Calu3 (cell line): ENCODE measurements around the gene RSRC1. TPM values are rescaled to one million over a fixed set of nuclear protein-coding genes. Genes with fewer than 3 reads are reported as not detected.

Source experiments
- BruUV-seq: library from RNA; stranded (reverse); fragments of 400-500 nt; replicated peaks from 2 replicates; lab custom pipeline; 2021; lab: Mats Ljungman, UMichigan
- CTCF ChIA-PET: fragments of 300-600 bp; sonication (Branson Sonifier 250); formaldehyde crosslinking; loops from one replicate; lab custom pipeline; 2022; ENCODE audit warnings: antibody characterized with exemption; lab: Charles Lee
- DNase-seq: peaks from one replicate; pipeline ENCODE4 v3.0.0; 2022
- H3K27ac Mint-ChIP-seq: one replicate; pipeline ENCODE4 v1.8.0; 2022; ENCODE audit warnings: mixed read lengths; ENCODE audit not compliant: unreplicated experiment
- H3K27me3 Mint-ChIP-seq: one replicate; pipeline ENCODE4 v1.8.0; 2022; ENCODE audit warnings: mixed read lengths; ENCODE audit not compliant: unreplicated experiment
- H3K36me3 Mint-ChIP-seq: one replicate; pipeline ENCODE4 v1.8.0; 2022; ENCODE audit warnings: mild to moderate bottlenecking, moderate library complexity, mixed read lengths; ENCODE audit not compliant: insufficient read depth, unreplicated experiment
- H3K4me1 Mint-ChIP-seq: one replicate; pipeline ENCODE4 v1.8.0; 2022; ENCODE audit warnings: mild to moderate bottlenecking, low read depth, mixed read lengths; ENCODE audit not compliant: unreplicated experiment
- H3K4me3 Mint-ChIP-seq: one replicate; pipeline ENCODE4 v1.8.0; 2022; ENCODE audit warnings: mild to moderate bottlenecking, low read depth, moderate library complexity, mixed read lengths; ENCODE audit not compliant: unreplicated experiment
- H3K9me3 Mint-ChIP-seq: one replicate; pipeline ENCODE4 v1.8.0; 2022; ENCODE audit warnings: low read depth, mixed read lengths; ENCODE audit not compliant: unreplicated experiment
- intact Hi-C: fragments of 100-400 bp; cut with micrococcal nuclease; formaldehyde crosslinking; loops from one replicate; pipeline ENCODE4 v1.10.0; 2022; ENCODE audit not compliant: unreplicated experiment
- total RNA-seq: library from RNA; stranded (reverse); gene quantifications from 2 replicates; pipeline ENCODE4 v1.2.3, GENCODE V29; 2022
- TF ChIP-seq, protein P1 (sequence below): fragments of 200-600 bp; IDR thresholded peaks from one replicate; pipeline ENCODE4 v1.8.0; 2022; ENCODE audit warnings: antibody characterized with exemption; ENCODE audit not compliant: unreplicated experiment

RSRC1 gene
- total RNA-seq, 1 experiment from 2014 or later: 81.3 TPM

- Mint-ChIP-seq H3K27ac (no peak overlapping the region), H3K4me1 (no peaks in the 10 kb centered on the region), H3K4me3 (no peak overlapping the region), H3K9me3 (no peaks in the 10 kb centered on the region), H3K36me3 (no peaks in the 10 kb centered on the region), H3K27me3 (no peaks in the 10 kb centered on the region)
- DNase-seq: no peak
- intact Hi-C loops: no loop called here
- BruUV-seq: no TSS peak
- CTCF ChIA-PET: no interaction called here
- TF ChIP-seq, protein P1, sequence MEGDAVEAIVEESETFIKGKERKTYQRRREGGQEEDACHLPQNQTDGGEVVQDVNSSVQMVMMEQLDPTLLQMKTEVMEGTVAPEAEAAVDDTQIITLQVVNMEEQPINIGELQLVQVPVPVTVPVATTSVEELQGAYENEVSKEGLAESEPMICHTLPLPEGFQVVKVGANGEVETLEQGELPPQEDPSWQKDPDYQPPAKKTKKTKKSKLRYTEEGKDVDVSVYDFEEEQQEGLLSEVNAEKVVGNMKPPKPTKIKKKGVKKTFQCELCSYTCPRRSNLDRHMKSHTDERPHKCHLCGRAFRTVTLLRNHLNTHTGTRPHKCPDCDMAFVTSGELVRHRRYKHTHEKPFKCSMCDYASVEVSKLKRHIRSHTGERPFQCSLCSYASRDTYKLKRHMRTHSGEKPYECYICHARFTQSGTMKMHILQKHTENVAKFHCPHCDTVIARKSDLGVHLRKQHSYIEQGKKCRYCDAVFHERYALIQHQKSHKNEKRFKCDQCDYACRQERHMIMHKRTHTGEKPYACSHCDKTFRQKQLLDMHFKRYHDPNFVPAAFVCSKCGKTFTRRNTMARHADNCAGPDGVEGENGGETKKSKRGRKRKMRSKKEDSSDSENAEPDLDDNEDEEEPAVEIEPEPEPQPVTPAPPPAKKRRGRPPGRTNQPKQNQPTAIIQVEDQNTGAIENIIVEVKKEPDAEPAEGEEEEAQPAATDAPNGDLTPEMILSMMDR: no peak
Measured at GRCh38 chr3:158079599-158079998, 30.3 kb upstream of the RSRC1 start.

DNA sequence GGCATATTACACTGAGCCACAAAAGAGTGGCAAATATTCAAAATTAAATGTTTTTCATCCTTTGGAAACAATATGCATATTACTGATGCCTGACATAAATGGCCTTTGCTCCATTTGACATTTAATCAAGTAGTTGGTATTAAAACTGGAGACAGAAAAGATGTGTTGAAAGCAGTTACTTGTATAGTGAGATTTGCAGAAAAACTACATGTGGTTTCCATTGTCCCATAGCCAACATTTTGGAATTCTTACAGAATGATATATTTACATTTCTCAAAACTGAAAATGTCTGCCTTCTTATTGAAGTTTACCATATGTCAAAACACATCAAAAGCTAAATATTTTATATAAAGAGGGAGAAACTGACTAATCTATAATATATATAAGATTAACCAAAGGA is 25.2 kb upstream of the RSRC1 start:
- no peak for DNase-seq
- Mint-ChIP-seq H3K36me3 (no peaks in the 10 kb centered on the region), H3K4me1 (no peaks in the 10 kb centered on the region), H3K27ac (no peak overlapping the region), H3K4me3 (no peak overlapping the region), H3K9me3 (no peaks in the 10 kb centered on the region), H3K27me3 (no peaks in the 10 kb centered on the region)
- TF ChIP-seq, protein P1: no peak
- no TSS peak for BruUV-seq
- intact Hi-C loops: no loop called here
- CTCF ChIA-PET: no interaction called here

- no peak for DNase-seq
- Mint-ChIP-seq H3K27me3 (no peaks in the 10 kb centered on the region), H3K4me1 (no peaks in the 10 kb centered on the region), H3K9me3 (no peaks in the 10 kb centered on the region), H3K4me3 (no peak overlapping the region), H3K27ac (no peak overlapping the region), H3K36me3 (no peaks in the 10 kb centered on the region)
- intact Hi-C loops: no loop called here
- no TSS peak for BruUV-seq
- CTCF ChIA-PET: no interaction called here
- TF ChIP-seq, protein P1: no peak
Measured at GRCh38 chr3:158085358-158085757, 24.5 kb upstream of the RSRC1 start.

DNA sequence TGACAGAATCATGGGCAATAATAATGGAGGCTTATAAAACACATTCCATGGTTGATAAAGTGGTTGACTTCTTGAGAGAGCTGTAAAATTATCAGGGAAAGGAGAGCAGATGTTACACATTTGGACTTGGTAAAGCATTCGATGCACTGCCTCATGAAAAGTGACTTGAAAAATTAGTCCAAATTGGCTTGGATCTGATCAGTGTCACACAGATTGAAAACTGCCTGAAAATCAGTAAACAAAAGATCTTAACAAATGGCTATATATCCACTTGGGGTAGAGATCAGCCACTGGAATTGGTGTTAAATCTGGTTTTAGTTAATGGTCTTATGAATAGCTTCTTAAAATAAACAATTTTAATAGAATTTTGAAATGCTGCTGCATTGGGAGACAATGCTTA is 24.0 kb upstream of the RSRC1 start:
- DNase-seq: no peak
- no TSS peak for BruUV-seq
- H3K4me3 Mint-ChIP-seq: no peak overlapping the region
- intact Hi-C loops: no loop called here
- H3K27ac Mint-ChIP-seq: no peak overlapping the region
- H3K36me3 Mint-ChIP-seq: no peaks in the 10 kb centered on the region
- TF ChIP-seq, protein P1: no peak
- no peaks in the 10 kb centered on the region for H3K9me3 Mint-ChIP-seq
- CTCF ChIA-PET: no interaction called here
- no peaks in the 10 kb centered on the region for H3K4me1 Mint-ChIP-seq
- H3K27me3 Mint-ChIP-seq: no peaks in the 10 kb centered on the region
